ENCODE measurements around the gene EXOSC5.

DNA sequence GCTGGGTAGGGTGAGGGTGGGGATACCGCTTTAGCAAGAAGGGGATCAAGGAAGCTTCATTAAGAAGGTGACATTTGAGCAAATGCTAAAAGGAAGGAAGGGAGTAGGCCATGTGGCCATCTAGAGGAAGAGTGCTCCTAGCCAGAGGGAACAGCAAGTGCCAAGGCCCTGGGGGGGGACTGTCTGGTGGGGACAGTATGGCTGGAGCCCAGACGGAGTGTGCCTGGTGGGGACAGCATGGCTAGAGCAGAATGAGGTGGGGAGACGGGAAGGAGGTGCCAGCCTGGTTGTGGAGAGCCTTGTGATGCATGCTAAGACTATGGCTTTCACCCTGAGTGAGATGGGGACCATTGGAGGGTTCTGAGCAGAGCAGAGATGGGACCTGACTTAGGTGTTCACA is 41.4 kb downstream of the EXOSC5 start:
- no peak for TF ChIP-seq EZH2 (IDR thresholded peaks at IDR 0.05; ENCODE audit: borderline replicate concordance)
- TF ChIP-seq, protein P1, sequence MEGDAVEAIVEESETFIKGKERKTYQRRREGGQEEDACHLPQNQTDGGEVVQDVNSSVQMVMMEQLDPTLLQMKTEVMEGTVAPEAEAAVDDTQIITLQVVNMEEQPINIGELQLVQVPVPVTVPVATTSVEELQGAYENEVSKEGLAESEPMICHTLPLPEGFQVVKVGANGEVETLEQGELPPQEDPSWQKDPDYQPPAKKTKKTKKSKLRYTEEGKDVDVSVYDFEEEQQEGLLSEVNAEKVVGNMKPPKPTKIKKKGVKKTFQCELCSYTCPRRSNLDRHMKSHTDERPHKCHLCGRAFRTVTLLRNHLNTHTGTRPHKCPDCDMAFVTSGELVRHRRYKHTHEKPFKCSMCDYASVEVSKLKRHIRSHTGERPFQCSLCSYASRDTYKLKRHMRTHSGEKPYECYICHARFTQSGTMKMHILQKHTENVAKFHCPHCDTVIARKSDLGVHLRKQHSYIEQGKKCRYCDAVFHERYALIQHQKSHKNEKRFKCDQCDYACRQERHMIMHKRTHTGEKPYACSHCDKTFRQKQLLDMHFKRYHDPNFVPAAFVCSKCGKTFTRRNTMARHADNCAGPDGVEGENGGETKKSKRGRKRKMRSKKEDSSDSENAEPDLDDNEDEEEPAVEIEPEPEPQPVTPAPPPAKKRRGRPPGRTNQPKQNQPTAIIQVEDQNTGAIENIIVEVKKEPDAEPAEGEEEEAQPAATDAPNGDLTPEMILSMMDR (IDR thresholded peaks at IDR 0.05; ENCODE audit: poor library complexity) = no peak
- no peak for TF ChIP-seq EZH2phosphoT487 (IDR thresholded peaks at IDR 0.05; ENCODE audit: low read depth, severe bottlenecking, unreplicated experiment)
